Cardiac muscle cell (in vitro differentiated cells and primary cell): ENCODE measurements around the gene EGFL7. TPM values are rescaled to one million over a fixed set of nuclear protein-coding genes. Genes with fewer than 3 reads are reported as not detected.

Experiments
- DNase-seq, 2 donors: peaks; one replicate each; pipeline versions ENCODE4 v3.0.0 to v3.0.0-alpha.2; 2010 to 2017; ENCODE audit warnings: low read depth in 1 of 2, low spot score in 1 of 2
- H3K27ac ChIP-seq: fragments of 200-600 bp; sonication (generic); 2 replicates; pipeline ENCODE4 v1.5.1; 2016
- H3K27me3 ChIP-seq: fragments of 200-600 bp; sonication (generic); 2 replicates; pipeline ENCODE4 v1.6.0; 2016; ENCODE audit warnings: control low read depth
- H3K36me3 ChIP-seq: fragments of 200-600 bp; sonication (generic); 2 replicates; pipeline ENCODE4 v1.5.1; 2016; ENCODE audit warnings: control low read depth
- H3K4me1 ChIP-seq: fragments of 200-600 bp; sonication (generic); 2 replicates; pipeline ENCODE4 v1.8.1; 2017; ENCODE audit warnings: low read depth, mild to moderate bottlenecking, mixed run types
- H3K4me3 ChIP-seq: fragments of 200-600 bp; sonication (generic); 2 replicates; pipeline ENCODE4 v1.5.1; 2016; ENCODE audit warnings: mild to moderate bottlenecking
- H3K9me3 ChIP-seq: fragments of 200-600 bp; sonication (generic); 2 replicates; pipeline ENCODE4 v1.5.1; 2017; ENCODE audit warnings: low read depth, mild to moderate bottlenecking, control low read depth
- CTCF ChIP-seq: IDR thresholded peaks from 2 replicates; pipeline ENCODE4 v1.5.1; 2012; ENCODE audit warnings: low read depth, mild to moderate bottlenecking, low read length
- polyA plus RNA-seq: library from polyadenylated mRNA; unstranded; fragments of >200 nt; fragmentation: Nextera tagmentation; extraction: Ambion mirVana; gene quantifications from 2 replicates; pipeline ENCODE4 v1.2.1, GENCODE V29; 2016
- total RNA-seq: library from RNA; depleted of rRNA; stranded (reverse); fragments of >200 nt; gene quantifications from 2 replicates; pipeline ENCODE4 v1.2.3, GENCODE V29; 2016

The EGFL7 gene
- total and polyA plus RNA-seq, 2 experiments from 2014 or later: 50.9 to 82.9 TPM

- H3K27me3 ChIP-seq: no peaks in the 10 kb centered on the region
- TF ChIP-seq CTCF: no peak
Observed at GRCh38 chr9:136691316-136692184, 28.8 kb downstream of the EGFL7 start.

GRCh38 chr9:136692185-136693134, 29.7 kb downstream of the EGFL7 start:
- no peak for TF ChIP-seq CTCF
- no peak overlapping the region for H3K4me3 ChIP-seq
- no peaks in the 10 kb centered on the region for H3K4me1 ChIP-seq
- H3K9me3 ChIP-seq: no peaks in the 10 kb centered on the region
- no peak for DNase-seq
- no peaks in the 10 kb centered on the region for H3K36me3 ChIP-seq
- no peak overlapping the region for H3K27ac ChIP-seq
- H3K27me3 ChIP-seq: no peaks in the 10 kb centered on the region

More at GRCh38 chr9:136691316-136692184, 28.8 kb downstream of the EGFL7 start:
- no peak overlapping the region for H3K4me3 ChIP-seq
- H3K36me3 ChIP-seq: no peaks in the 10 kb centered on the region
- DNase-seq: no peak
- H3K27ac ChIP-seq: no peak overlapping the region
- no peaks in the 10 kb centered on the region for H3K4me1 ChIP-seq
- H3K9me3 ChIP-seq: no peaks in the 10 kb centered on the region

GRCh38 chr9:136693135-136693489, 30.4 kb downstream of the EGFL7 start:
- no peak for DNase-seq
- no peak for TF ChIP-seq CTCF
- no peaks in the 10 kb centered on the region for H3K27me3 ChIP-seq
- no peaks in the 10 kb centered on the region for H3K9me3 ChIP-seq
- no peak overlapping the region for H3K27ac ChIP-seq
- no peaks in the 10 kb centered on the region for H3K4me1 ChIP-seq
- no peak overlapping the region for H3K4me3 ChIP-seq
- no peaks in the 10 kb centered on the region for H3K36me3 ChIP-seq

- H3K27me3 ChIP-seq: no peaks in the 10 kb centered on the region
- no peak for DNase-seq
- no peaks in the 10 kb centered on the region for H3K36me3 ChIP-seq
- no peaks in the 10 kb centered on the region for H3K9me3 ChIP-seq
- H3K27ac ChIP-seq: no peak overlapping the region
- H3K4me3 ChIP-seq: no peak overlapping the region
- no peak for TF ChIP-seq CTCF
- no peaks in the 10 kb centered on the region for H3K4me1 ChIP-seq
Observed at GRCh38 chr9:136693490-136694162, 30.9 kb downstream of the EGFL7 start.

GRCh38 chr9:136694163-136694871, 31.6 kb downstream of the EGFL7 start:
- DNase-seq: peak; percentile 50 to 72
- Histone ChIP-seq H3K4me1 (no peaks in the 10 kb centered on the region), H3K27ac (no peak overlapping the region), H3K9me3 (no peaks in the 10 kb centered on the region), H3K4me3 (no peak overlapping the region), H3K27me3 (no peaks in the 10 kb centered on the region), H3K36me3 (no peaks in the 10 kb centered on the region)
- TF ChIP-seq CTCF: peak; percentile 75
